Measurements from ENCODE around the gene RSPO4.

DNA sequence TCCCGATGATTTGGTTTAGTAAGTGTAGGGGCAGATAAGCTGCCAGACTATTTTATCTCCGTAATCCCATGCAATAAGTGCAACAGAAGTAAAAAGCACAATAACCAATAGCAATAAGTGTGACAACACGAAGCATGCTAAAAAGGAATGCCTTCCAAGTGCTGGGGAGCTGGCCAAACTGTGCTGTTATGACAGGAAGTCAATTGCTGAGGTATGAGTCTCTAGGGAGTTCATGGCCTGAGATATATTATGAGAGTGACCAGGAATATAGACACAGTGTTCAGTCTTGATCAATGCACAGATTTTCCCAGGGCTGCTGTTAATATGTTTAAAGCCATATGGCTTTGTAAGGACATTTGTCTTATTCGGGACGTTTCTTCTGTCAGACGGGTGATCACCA, 75.4 kb downstream of the RSPO4 start:
- TF ChIP-seq, protein P1, sequence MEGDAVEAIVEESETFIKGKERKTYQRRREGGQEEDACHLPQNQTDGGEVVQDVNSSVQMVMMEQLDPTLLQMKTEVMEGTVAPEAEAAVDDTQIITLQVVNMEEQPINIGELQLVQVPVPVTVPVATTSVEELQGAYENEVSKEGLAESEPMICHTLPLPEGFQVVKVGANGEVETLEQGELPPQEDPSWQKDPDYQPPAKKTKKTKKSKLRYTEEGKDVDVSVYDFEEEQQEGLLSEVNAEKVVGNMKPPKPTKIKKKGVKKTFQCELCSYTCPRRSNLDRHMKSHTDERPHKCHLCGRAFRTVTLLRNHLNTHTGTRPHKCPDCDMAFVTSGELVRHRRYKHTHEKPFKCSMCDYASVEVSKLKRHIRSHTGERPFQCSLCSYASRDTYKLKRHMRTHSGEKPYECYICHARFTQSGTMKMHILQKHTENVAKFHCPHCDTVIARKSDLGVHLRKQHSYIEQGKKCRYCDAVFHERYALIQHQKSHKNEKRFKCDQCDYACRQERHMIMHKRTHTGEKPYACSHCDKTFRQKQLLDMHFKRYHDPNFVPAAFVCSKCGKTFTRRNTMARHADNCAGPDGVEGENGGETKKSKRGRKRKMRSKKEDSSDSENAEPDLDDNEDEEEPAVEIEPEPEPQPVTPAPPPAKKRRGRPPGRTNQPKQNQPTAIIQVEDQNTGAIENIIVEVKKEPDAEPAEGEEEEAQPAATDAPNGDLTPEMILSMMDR (conservative IDR thresholded peaks at IDR 0.05; ENCODE audit: low read length): no peak
- TF ChIP-seq EZH2phosphoT487 (IDR thresholded peaks at IDR 0.05; ENCODE audit: borderline replicate concordance, low read depth, low read length): no peak

All from OCI-LY7 (cell line).